GM13977 (cell line): ENCODE results near the gene SRPK3.

Experiments
- DNase-seq: peaks from one replicate; pipeline ENCODE4 v3.0.0; 2012; ENCODE audit warnings: low spot score
- CTCF ChIP-seq: IDR thresholded peaks from 2 replicates; pipeline ENCODE4 v1.5.1; 2012; ENCODE audit warnings: mild to moderate bottlenecking, control low read depth; ENCODE audit not compliant: insufficient read depth; ENCODE audit errors: extremely low read depth, missing control alignments
- in situ Hi-C: fragments of 300-500 bp; cut with MboI; formaldehyde crosslinking; loops from one replicate; pipeline ENCODE4 v1.12.0; 2022; ENCODE audit warnings: low sequenced_read_pairs, low pct_unique_long_range_greater_than_20kb, mixed read lengths, inconsistent platforms; ENCODE audit not compliant: unreplicated experiment

Gene SRPK3

DNA sequence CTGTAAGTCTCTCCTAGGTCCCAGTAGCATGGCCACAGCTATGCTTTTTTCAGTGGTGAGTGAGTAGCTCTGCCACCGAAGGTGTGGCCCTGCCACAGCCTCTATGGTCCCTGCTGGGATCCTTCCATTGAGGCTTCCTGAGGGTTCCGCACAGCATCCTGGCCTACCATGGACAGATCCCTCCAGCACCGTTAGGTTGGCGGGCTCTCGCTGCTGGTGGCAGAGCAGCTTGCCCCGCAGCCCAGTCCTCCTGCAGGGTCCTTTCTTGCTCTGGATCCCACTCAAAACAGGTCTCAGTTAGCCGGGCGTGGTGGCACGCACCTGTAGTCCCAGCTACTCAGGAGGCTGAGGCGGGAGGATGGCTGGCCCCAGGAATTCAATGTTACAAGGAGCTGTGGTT, 51.9 kb downstream of the SRPK3 start:
- no peak for DNase-seq
- in situ Hi-C loops: no loop called here
- TF ChIP-seq CTCF: no peak
